Lower lobe of right lung (tissue), 2 donors: ENCODE results near the gene RHNO1. TPM values are rescaled to one million over a fixed set of nuclear protein-coding genes. Genes with fewer than 3 reads are reported as not detected.

Experiments
- ATAC-seq, 2 donors: fragments of 200-7000 bp; cut with Tn5 transposase; one replicate each; pipeline ENCODE4 v1.9.1; 2020 to 2022; ENCODE audit warnings: mild to moderate bottlenecking in 2 of 2, moderate library complexity in 2 of 2
- DNase-seq: peaks from one replicate; pipeline ENCODE4 v3.0.0-alpha.2; 2020
- H3K27ac ChIP-seq: fragments of 200-600 bp; one replicate; pipeline ENCODE4 v1.8.0; 2022
- H3K27me3 ChIP-seq: fragments of 200-600 bp; one replicate; pipeline ENCODE4 v1.8.0; 2022; ENCODE audit warnings: low read depth
- H3K36me3 ChIP-seq: fragments of 200-600 bp; one replicate; pipeline ENCODE4 v1.8.0; 2022; ENCODE audit warnings: mild to moderate bottlenecking
- H3K4me1 ChIP-seq: fragments of 200-600 bp; one replicate; pipeline ENCODE4 v1.8.0; 2022
- H3K4me3 ChIP-seq: fragments of 200-600 bp; one replicate; pipeline ENCODE4 v1.8.0; 2022; ENCODE audit warnings: mild to moderate bottlenecking
- H3K9me3 ChIP-seq: fragments of 200-600 bp; one replicate; pipeline ENCODE4 v1.8.0; 2022
- CTCF ChIP-seq: fragments of 200-600 bp; IDR thresholded peaks from one replicate; pipeline ENCODE4 v1.8.0; 2022; ENCODE audit warnings: antibody characterized with exemption, mild to moderate bottlenecking
- intact Hi-C: fragments of 100-400 bp; cut with DNase I; formaldehyde crosslinking; loops from one replicate; pipeline ENCODE4 v1.11.0; 2022
- total RNA-seq: library from RNA; stranded (reverse); fragmentation: NEBNext Ultra II Directional; extraction: Animal tissue kit (Norgen Biotek cat#: 25700); gene quantifications from one replicate; pipeline ENCODE4 v1.2.1, GENCODE V29; 2021
- donor health status: DM: no; HTN: yes; CAD: no; lungs with severe emphysema.

RHNO1 gene
- total RNA-seq, 1 donor from 2014 or later = 12.8 TPM

GRCh38 chr12:2930865-2931264 lies 53.8 kb downstream of the RHNO1 start:
- DNase-seq = no peak
- no peak for TF ChIP-seq CTCF
- H3K4me1 ChIP-seq = no peaks in the 10 kb centered on the region
- no peaks in the 10 kb centered on the region for H3K9me3 ChIP-seq
- intact Hi-C loops = no loop called here
- H3K36me3 ChIP-seq = peaks cover 97% of the 10 kb centered on the region
- ATAC-seq = no peak
- no peaks in the 10 kb centered on the region for H3K27me3 ChIP-seq
- H3K4me3 ChIP-seq = no peak overlapping the region
- H3K27ac ChIP-seq = no peak overlapping the region

GRCh38 chr12:2933586-2933985 lies 56.6 kb downstream of the RHNO1 start:
- TF ChIP-seq CTCF = no peak
- ATAC-seq (no peak), DNase-seq (no peak)
- Histone ChIP-seq H3K27ac (no peak overlapping the region), H3K9me3 (no peaks in the 10 kb centered on the region), H3K4me1 (no peaks in the 10 kb centered on the region), H3K4me3 (no peak overlapping the region), H3K36me3 (peaks cover 90% of the 10 kb centered on the region), H3K27me3 (no peaks in the 10 kb centered on the region)
- intact Hi-C loops = no loop called here

GRCh38 chr12:2934371-2934770 lies 57.3 kb downstream of the RHNO1 start:
- intact Hi-C loops = no loop called here
- no peak for TF ChIP-seq CTCF
- ATAC-seq (no peak), DNase-seq (no peak)
- Histone ChIP-seq H3K27ac (no peak overlapping the region), H3K4me3 (no peak overlapping the region), H3K36me3 (peaks cover 92% of the 10 kb centered on the region), H3K27me3 (no peaks in the 10 kb centered on the region), H3K9me3 (no peaks in the 10 kb centered on the region), H3K4me1 (no peaks in the 10 kb centered on the region)

GRCh38 chr12:2936301-2936700 lies 59.3 kb downstream of the RHNO1 start:
- intact Hi-C loops = no loop called here
- no peak overlapping the region for H3K4me3 ChIP-seq
- ATAC-seq = no peak
- no peaks in the 10 kb centered on the region for H3K9me3 ChIP-seq
- no peak for TF ChIP-seq CTCF
- H3K4me1 ChIP-seq = no peaks in the 10 kb centered on the region
- H3K27ac ChIP-seq = no peak overlapping the region
- H3K27me3 ChIP-seq = no peaks in the 10 kb centered on the region
- peaks cover 83% of the 10 kb centered on the region for H3K36me3 ChIP-seq
- no peak for DNase-seq

- H3K27me3 ChIP-seq = no peaks in the 10 kb centered on the region
- intact Hi-C loops = no loop called here
- H3K4me1 ChIP-seq = no peaks in the 10 kb centered on the region
- H3K36me3 ChIP-seq = peaks cover 71% of the 10 kb centered on the region
- no peak for ATAC-seq
- no peak overlapping the region for H3K27ac ChIP-seq
- no peak for TF ChIP-seq CTCF
- H3K4me3 ChIP-seq = no peak overlapping the region
- DNase-seq = no peak
- H3K9me3 ChIP-seq = no peaks in the 10 kb centered on the region
Observed at GRCh38 chr12:2937500-2937899, 60.5 kb downstream of the RHNO1 start.

Other genes starting within 250 kb of the RHNO1 start
- 62.2 TPM for gene FKBP4, start 82.3 kb upstream of the RHNO1 start, total RNA-seq
- gene ITFG2, start 64.6 kb upstream of the RHNO1 start, total RNA-seq = 43.8 TPM
- gene NRIP2, start 42.2 kb upstream of the RHNO1 start, total RNA-seq = 0.77 TPM
- gene TEX52, start 20.2 kb upstream of the RHNO1 start, total RNA-seq = not detected
- 3.2 TPM for gene FOXM1, start within 50 bp of the RHNO1 start, total RNA-seq
- gene TULP3, start 13.7 kb downstream of the RHNO1 start, total RNA-seq = 15.4 TPM
- 27.3 TPM for gene TEAD4, start 82.2 kb downstream of the RHNO1 start, total RNA-seq
- gene TSPAN9, start 200.2 kb downstream of the RHNO1 start, total RNA-seq = 61.1 TPM